HFF-Myc (cell line): ENCODE results near the gene SCN3A.

Experiments
- DNase-seq: peaks from one replicate; pipeline ENCODE4 v3.0.0-alpha.2; 2011; ENCODE audit warnings: low read depth; ENCODE audit errors: extremely low read depth
- H3K4me3 ChIP-seq: replicated peaks from 2 replicates; pipeline ENCODE4 v1.5.1; 2011; ENCODE audit warnings: low read depth, mild to moderate bottlenecking, control low read depth, low read length
- CTCF ChIP-seq: IDR thresholded peaks from 2 replicates; pipeline ENCODE4 v1.5.1; 2012; ENCODE audit warnings: mild to moderate bottlenecking, low read depth, low read length, control low read depth; ENCODE audit errors: missing control alignments

Gene SCN3A

GRCh38 chr2:165069151-165069550 lies 134.7 kb downstream of the SCN3A start:
- no peak for DNase-seq
- H3K4me3 ChIP-seq, result no peak overlapping the region
- TF ChIP-seq CTCF, result no peak

GRCh38 chr2:165068487-165068757 lies 135.4 kb downstream of the SCN3A start:
- H3K4me3 ChIP-seq, result no peak overlapping the region
- DNase-seq, result no peak
- no peak for TF ChIP-seq CTCF

GRCh38 chr2:165067643-165068486 lies 136.0 kb downstream of the SCN3A start:
- peak; percentile 3 for DNase-seq
- no peak overlapping the region for H3K4me3 ChIP-seq

GRCh38 chr2:165064743-165065142 lies 139.1 kb downstream of the SCN3A start:
- DNase-seq, result no peak
- no peak overlapping the region for H3K4me3 ChIP-seq
- no peak for TF ChIP-seq CTCF

More at GRCh38 chr2:165067643-165068486, 136.0 kb downstream of the SCN3A start:
- TF ChIP-seq CTCF, result no peak

GRCh38 chr2:165060411-165060810 lies 143.4 kb downstream of the SCN3A start:
- TF ChIP-seq CTCF, result no peak
- no peak overlapping the region for H3K4me3 ChIP-seq
- DNase-seq, result no peak

- no peak for DNase-seq
- H3K4me3 ChIP-seq, result no peak overlapping the region
- no peak for TF ChIP-seq CTCF
Measured at GRCh38 chr2:165058476-165059265, 145.2 kb downstream of the SCN3A start.
